HUES64 (cell line): ENCODE data around the gene UPB1.
"Not testable (repeated sequence)": the region's sequence is repeated elsewhere in the genome, so short reads cannot be mapped to it uniquely, and the experiment has no call there.

Experiments used
- H3K27ac ChIP-seq: 2 replicates; pipeline ENCODE4 v1.7.0; 2013; ENCODE audit warnings: low read depth, low read length, inconsistent platforms
- H3K27me3 ChIP-seq: 2 replicates; pipeline ENCODE4 v1.6.1; 2013; ENCODE audit warnings: mild to moderate bottlenecking, low read length; ENCODE audit not compliant: insufficient read depth
- H3K36me3 ChIP-seq: 2 replicates; pipeline ENCODE4 v1.6.1; 2013; ENCODE audit warnings: mild to moderate bottlenecking, low read length; ENCODE audit not compliant: insufficient read depth
- H3K4me1 ChIP-seq: 2 replicates; pipeline ENCODE4 v1.6.1; 2013; ENCODE audit warnings: mild to moderate bottlenecking, low read length, moderate library complexity; ENCODE audit not compliant: insufficient read depth
- H3K4me3 ChIP-seq: 2 replicates; pipeline ENCODE4 v1.5.1; 2013; ENCODE audit warnings: mild to moderate bottlenecking, low read length, moderate library complexity
- H3K9ac ChIP-seq: 2 replicates; pipeline ENCODE4 v1.6.1; 2013; ENCODE audit warnings: mild to moderate bottlenecking, low read depth, low read length
- H3K9me3 ChIP-seq: 2 replicates; pipeline ENCODE4 v1.6.1; 2013; ENCODE audit warnings: low read depth, low read length; ENCODE audit not compliant: insufficient read depth
- WGBS: fragments of 150-250, 120-280 bp; methylation state at CpG from one replicate; pipeline ENCODE4 v1.1.7; 2013; ENCODE audit warnings: missing lambda C conversion rate; 5-methylcytosine and 5-hydroxymethylcytosine counted together

Gene UPB1

GRCh38 chr22:24536089-24536488 is 41.0 kb downstream of the UPB1 start:
- Histone ChIP-seq H3K36me3 (peaks cover 12% of the 10 kb centered on the region), H3K27ac (no peak overlapping the region), H3K4me1 (no peaks in the 10 kb centered on the region), H3K4me3 (no peak overlapping the region), H3K9ac (no peak overlapping the region), H3K27me3 (no peaks in the 10 kb centered on the region), H3K9me3 (no peaks in the 10 kb centered on the region)
- WGBS = 97% methylated on average over 3 of the region's 3 CpGs

DNA sequence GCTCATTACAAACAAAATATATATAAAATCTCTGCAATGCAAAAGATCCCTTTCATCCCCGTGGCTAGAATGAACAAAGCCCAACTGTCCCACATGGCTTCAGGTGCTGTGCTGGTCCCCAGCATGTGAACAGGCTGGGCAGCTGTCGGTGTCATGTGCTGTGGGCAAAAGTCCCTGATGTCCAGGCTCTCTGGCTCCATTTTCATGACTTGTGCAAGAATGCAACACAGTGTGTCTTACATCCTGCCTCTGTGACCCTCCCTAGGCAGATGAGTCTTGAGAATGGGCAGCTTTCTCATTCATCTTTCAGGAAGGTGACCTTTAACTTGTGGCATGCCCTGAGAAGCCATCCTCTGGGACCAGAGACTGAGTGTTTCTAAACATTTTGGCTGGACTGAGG is 45.3 kb downstream of the UPB1 start:
- Histone ChIP-seq H3K4me3 (no peak overlapping the region), H3K9ac (no peak overlapping the region), H3K4me1 (no peaks in the 10 kb centered on the region), H3K36me3 (peaks cover 51% of the 10 kb centered on the region), H3K9me3 (no peaks in the 10 kb centered on the region), H3K27me3 (no peaks in the 10 kb centered on the region), H3K27ac (no peak overlapping the region)
- WGBS = 96% methylated on average over 2 of the region's 2 CpGs

- Histone ChIP-seq H3K9ac (no peak overlapping the region), H3K9me3 (no peaks in the 10 kb centered on the region), H3K36me3 (peaks cover 59% of the 10 kb centered on the region), H3K27ac (no peak overlapping the region), H3K4me3 (no peak overlapping the region), H3K27me3 (no peaks in the 10 kb centered on the region), H3K4me1 (no peaks in the 10 kb centered on the region)
- 92% methylated on average over 6 of the region's 6 CpGs for WGBS
Measured at GRCh38 chr22:24541681-24542515, 46.8 kb downstream of the UPB1 start.

DNA sequence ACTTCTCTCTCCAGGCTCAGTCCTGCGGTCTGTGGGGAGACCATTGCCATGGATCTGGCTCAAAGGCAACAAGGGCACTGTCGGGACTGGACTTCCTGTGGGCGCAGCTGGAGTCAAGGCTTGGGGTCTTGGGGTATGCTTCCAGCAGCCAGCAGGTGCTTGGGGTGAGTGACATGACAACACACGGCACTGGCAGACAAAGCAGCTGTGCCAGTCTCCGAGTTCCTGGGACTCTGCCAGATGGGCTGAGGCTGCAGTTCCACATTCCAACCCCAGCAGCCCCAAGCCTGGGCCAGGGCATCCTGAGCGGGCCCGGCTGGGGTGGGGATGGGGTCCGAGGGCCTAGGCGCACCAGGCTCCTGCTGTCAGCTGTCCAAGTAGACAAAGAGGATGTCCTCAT is 47.5 kb downstream of the UPB1 start:
- Histone ChIP-seq H3K4me1 (no peaks in the 10 kb centered on the region), H3K36me3 (peaks cover 66% of the 10 kb centered on the region), H3K4me3 (no peak overlapping the region), H3K9me3 (no peaks in the 10 kb centered on the region), H3K9ac (no peak overlapping the region), H3K27me3 (no peaks in the 10 kb centered on the region), H3K27ac (no peak overlapping the region)
- 95% methylated on average over 9 of the region's 9 CpGs for WGBS

DNA sequence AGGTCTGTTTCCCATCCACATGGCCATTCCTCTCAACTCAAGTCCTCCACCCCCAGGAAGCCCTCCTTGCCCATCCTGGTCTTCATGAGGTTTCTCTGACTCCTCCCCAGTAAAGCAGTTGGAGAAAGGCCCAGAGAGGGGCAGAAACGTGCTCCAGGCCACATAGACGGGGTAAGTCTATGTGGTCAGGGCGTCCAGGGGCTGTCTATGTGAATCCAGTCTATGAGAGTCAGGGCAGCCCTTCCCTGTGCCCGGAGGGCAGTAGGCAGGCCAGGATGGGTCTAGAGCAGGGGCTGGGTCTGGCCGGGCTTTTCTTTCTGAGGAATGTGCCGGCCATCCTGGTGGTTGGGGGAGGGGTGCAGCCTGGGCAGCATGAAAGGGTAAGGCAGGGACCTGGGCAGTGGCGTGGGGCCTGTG is 48.1 kb downstream of the UPB1 start:
- Histone ChIP-seq H3K27me3 (no peaks in the 10 kb centered on the region), H3K9ac (no peak overlapping the region), H3K36me3 (peaks cover 72% of the 10 kb centered on the region), H3K4me3 (no peak overlapping the region), H3K27ac (no peak overlapping the region), H3K4me1 (no peaks in the 10 kb centered on the region), H3K9me3 (no peaks in the 10 kb centered on the region)
- 95% methylated on average over 7 of the region's 7 CpGs for WGBS

- Histone ChIP-seq H3K36me3 (peaks cover 77% of the 10 kb centered on the region), H3K27ac (no peak overlapping the region), H3K4me3 (no peak overlapping the region), H3K27me3 (no peaks in the 10 kb centered on the region), H3K9me3 (no peaks in the 10 kb centered on the region), H3K4me1 (no peaks in the 10 kb centered on the region), H3K9ac (no peak overlapping the region)
- 97% methylated on average over 11 of the region's 11 CpGs for WGBS
Measured at GRCh38 chr22:24543679-24544243, 48.6 kb downstream of the UPB1 start.

- Histone ChIP-seq H3K27me3 (no peaks in the 10 kb centered on the region), H3K36me3 (peaks cover 41% of the 10 kb centered on the region), H3K9me3 (no peaks in the 10 kb centered on the region), H3K9ac (no peak overlapping the region), H3K4me3 (no peak overlapping the region), H3K4me1 (peaks cover 4% of the 10 kb centered on the region; the same call in 1 of the 2 replicates), H3K27ac (no peak overlapping the region)
- 97% methylated on average over 4 of the region's 4 CpGs for WGBS
Measured at GRCh38 chr22:24548812-24549211, 53.7 kb downstream of the UPB1 start.

GRCh38 chr22:24550028-24550901 is 55.1 kb downstream of the UPB1 start:
- peaks cover 27% of the 10 kb centered on the region for H3K36me3 ChIP-seq
- WGBS = 94% methylated on average over 8 of the region's 8 CpGs
- no peaks in the 10 kb centered on the region for H3K9me3 ChIP-seq
- H3K9ac ChIP-seq = no peak overlapping the region
- no peak overlapping the region for H3K4me3 ChIP-seq
- H3K4me1 ChIP-seq = peaks cover 4% of the 10 kb centered on the region; the same call in 1 of the 2 replicates
- no peak overlapping the region for H3K27ac ChIP-seq
- H3K27me3 ChIP-seq = no peaks in the 10 kb centered on the region

DNA sequence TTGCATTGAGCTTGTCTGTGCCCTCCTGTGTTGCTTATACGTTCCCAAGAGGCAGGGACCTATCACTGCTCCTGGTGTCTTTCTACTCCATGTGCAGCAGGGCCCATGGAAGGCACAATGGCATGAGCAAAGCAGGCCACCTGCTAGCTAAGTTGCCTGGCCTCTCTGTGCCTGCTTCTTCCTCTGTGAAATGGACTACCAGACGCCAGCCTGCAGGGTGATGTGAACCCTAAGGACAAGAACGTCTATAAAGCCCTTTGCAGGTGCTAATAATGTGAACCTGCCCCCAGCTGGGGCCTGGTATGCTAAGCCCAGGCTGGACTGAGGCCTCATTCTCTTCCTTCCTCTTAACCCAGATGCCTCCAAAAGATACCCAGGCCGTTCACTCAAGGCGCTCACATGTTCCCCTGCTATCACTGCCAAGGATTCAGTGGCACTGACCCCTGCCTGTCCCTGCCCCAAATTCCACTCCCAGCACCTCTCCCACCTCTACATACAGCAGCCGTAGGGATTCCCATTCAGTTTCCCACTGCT is 55.8 kb downstream of the UPB1 start:
- Histone ChIP-seq H3K9me3 (no peaks in the 10 kb centered on the region), H3K9ac (no peak overlapping the region), H3K27me3 (no peaks in the 10 kb centered on the region), H3K4me1 (peaks cover 4% of the 10 kb centered on the region; the same call in 1 of the 2 replicates), H3K4me3 (no peak overlapping the region), H3K36me3 (peaks cover 26% of the 10 kb centered on the region), H3K27ac (no peak overlapping the region)
- 91% methylated on average over 6 of the region's 6 CpGs for WGBS

GRCh38 chr22:24552503-24553286 is 57.6 kb downstream of the UPB1 start:
- H3K27ac ChIP-seq, H3K4me1 ChIP-seq, H3K9me3 ChIP-seq, H3K9ac ChIP-seq, H3K27me3 ChIP-seq: not testable (repeated sequence)
- Histone ChIP-seq H3K4me3 (0 out of 2 replicates have a peak overlapping the region, but pooled peaks have one; percentile 98), H3K36me3 (peaks cover 16% of the 10 kb centered on the region)
- WGBS = 95% methylated on average over 10 of the region's 10 CpGs
